Neural cell (in vitro differentiated cells): ENCODE data around the gene DENND2A. TPM values are rescaled to one million over a fixed set of nuclear protein-coding genes. Genes with fewer than 3 reads are reported as not detected.

Experiments
- H2AFZ ChIP-seq: fragments of 200-600, 300-800 bp; sonication (generic), shearing (Covaris generic); 2 replicates; pipeline ENCODE4 v1.6.0; 2014; ENCODE audit warnings: low read depth, mild to moderate bottlenecking, antibody characterized with exemption, low read length, moderate library complexity
- H3F3A ChIP-seq: fragments of 200-600 bp; shearing (Covaris generic); 2 replicates; pipeline ENCODE4 v1.6.1; 2016; ENCODE audit warnings: mild to moderate bottlenecking, moderate library complexity, mixed read lengths, antibody characterized with exemption, low read length; ENCODE audit not compliant: insufficient read depth, poor library complexity, severe bottlenecking
- H3K27ac ChIP-seq: fragments of 200-600, 300-800 bp; sonication (generic), shearing (Covaris generic); 2 replicates; pipeline ENCODE4 v1.5.1; 2014; ENCODE audit warnings: mild to moderate bottlenecking, low read length, moderate library complexity
- H3K27me3 ChIP-seq: fragments of 300-800, 200-600 bp; sonication (generic), shearing (Covaris generic); 2 replicates; pipeline ENCODE4 v1.6.0; 2014; ENCODE audit warnings: mild to moderate bottlenecking, low read depth, low read length, moderate library complexity; ENCODE audit not compliant: insufficient read depth
- H3K36me3 ChIP-seq: fragments of 300-800, 200-600 bp; sonication (generic), shearing (Covaris generic); 2 replicates; pipeline ENCODE4 v1.5.1; 2014; ENCODE audit warnings: mild to moderate bottlenecking, antibody characterized with exemption, low read length, moderate library complexity; ENCODE audit not compliant: insufficient read depth
- H3K4me2 ChIP-seq: fragments of 300-800, 200-600 bp; sonication (generic), shearing (Covaris generic); 2 replicates; pipeline ENCODE4 v1.6.0; 2014; ENCODE audit warnings: mild to moderate bottlenecking, low read length
- H3K4me3 ChIP-seq: fragments of 300-800, 200-600 bp; sonication (generic), shearing (Covaris generic); 2 replicates; pipeline ENCODE4 v1.5.1; 2014; ENCODE audit warnings: mild to moderate bottlenecking, low read length, moderate library complexity
- H3K79me2 ChIP-seq: fragments of 200-600 bp; shearing (Covaris generic); replicated peaks from 2 replicates; pipeline ENCODE4 v1.6.0; 2014; ENCODE audit warnings: mild to moderate bottlenecking, low read length, moderate library complexity; ENCODE audit not compliant: insufficient read depth
- H3K9ac ChIP-seq: fragments of 300-800, 200-600 bp; sonication (generic), shearing (Covaris generic); 2 replicates; pipeline ENCODE4 v1.6.1; 2016; ENCODE audit warnings: mild to moderate bottlenecking, low read length, mixed read lengths
- H3K9me2 ChIP-seq: fragments of 200-600 bp; shearing (Covaris generic); 2 replicates; pipeline ENCODE4 v1.6.1; 2016; ENCODE audit warnings: mild to moderate bottlenecking, low read length, mixed read lengths; ENCODE audit not compliant: insufficient read depth
- H3K9me3 ChIP-seq: fragments of 200-600, 300-800 bp; sonication (generic), shearing (Covaris generic); 2 replicates; pipeline ENCODE4 v1.6.1; 2016; ENCODE audit warnings: mild to moderate bottlenecking, mixed run types, low read length, moderate library complexity, mixed read lengths
- H4K20me1 ChIP-seq: fragments of 200-600 bp; shearing (Covaris generic); 2 replicates; pipeline ENCODE4 v1.6.1; 2016; ENCODE audit warnings: mild to moderate bottlenecking, mixed run types; ENCODE audit not compliant: insufficient read depth
- CTCF ChIP-seq: fragments of 450-650 bp; IDR thresholded peaks from 2 replicates; pipeline ENCODE4 v1.5.1; 2014; ENCODE audit warnings: antibody characterized with exemption, mild to moderate bottlenecking, moderate library complexity; ENCODE audit not compliant: poor library complexity, severe bottlenecking
- EP300 ChIP-seq: fragments of 450-650 bp; conservative IDR thresholded peaks from 2 replicates; pipeline ENCODE4 v1.6.1; 2014; ENCODE audit warnings: antibody characterized with exemption, mild to moderate bottlenecking, moderate library complexity; ENCODE audit not compliant: poor library complexity, severe bottlenecking
- EZH2 ChIP-seq: fragments of 200-600, 300-800 bp; shearing (Covaris generic), sonication (generic); IDR thresholded peaks from 2 replicates; pipeline ENCODE4 v1.6.1; 2014; ENCODE audit warnings: antibody characterized with exemption, low read length, borderline replicate concordance, mild to moderate bottlenecking; ENCODE audit not compliant: insufficient read depth, poor library complexity, severe bottlenecking
- MXI1 ChIP-seq: fragments of 450-650 bp; conservative IDR thresholded peaks from 2 replicates; pipeline ENCODE4 v1.6.1; 2014; ENCODE audit warnings: antibody characterized with exemption, mild to moderate bottlenecking; ENCODE audit not compliant: poor library complexity, severe bottlenecking
- POLR2AphosphoS5 ChIP-seq: IDR thresholded peaks from 2 replicates; pipeline ENCODE4 v1.6.1; 2012
- RAD21 ChIP-seq: fragments of 450-650 bp; conservative IDR thresholded peaks from 2 replicates; pipeline ENCODE4 v1.6.1; 2014; ENCODE audit warnings: antibody characterized with exemption, mild to moderate bottlenecking, moderate library complexity
- REST ChIP-seq: IDR thresholded peaks from 2 replicates; pipeline ENCODE4 v1.6.1; 2012; ENCODE audit warnings: borderline replicate concordance
- SMC3 ChIP-seq: fragments of 450-650 bp; conservative IDR thresholded peaks from 2 replicates; pipeline ENCODE4 v1.6.1; 2014; ENCODE audit warnings: antibody characterized with exemption, mild to moderate bottlenecking, moderate library complexity; ENCODE audit not compliant: poor library complexity
- TAF1 ChIP-seq: IDR thresholded peaks from 2 replicates; pipeline ENCODE4 v1.6.1; 2012; ENCODE audit warnings: low read depth
- polyA plus RNA-seq: library from polyadenylated mRNA; depleted of rRNA; stranded (reverse); fragments of >200 nt; gene quantifications from 2 replicates; pipeline ENCODE4 v1.2.3, GENCODE V29; 2014

Gene DENND2A
- polyA plus RNA-seq, 1 donor from 2014 or later, result 21.7 TPM

GRCh38 chr7:140585333-140585732 lies 55.3 kb downstream of the DENND2A start:
- no peaks in the 10 kb centered on the region for H3K9me2 ChIP-seq
- H3F3A ChIP-seq, result no peaks in the 10 kb centered on the region
- H4K20me1 ChIP-seq, result no peaks in the 10 kb centered on the region
- TF ChIP-seq POLR2AphosphoS5, result no peak
- no peak for TF ChIP-seq RAD21
- no peak for TF ChIP-seq EZH2
- TF ChIP-seq MXI1, result no peak
- TF ChIP-seq EP300, result no peak
- no peak for TF ChIP-seq SMC3
- no peak for TF ChIP-seq CTCF
- no peak for TF ChIP-seq TAF1
- TF ChIP-seq REST, result no peak
- no peaks in the 10 kb centered on the region for H3K27me3 ChIP-seq
- no peaks in the 10 kb centered on the region for H3K9me3 ChIP-seq
- H3K27ac ChIP-seq, result no peak overlapping the region
- no peaks in the 10 kb centered on the region for H3K36me3 ChIP-seq
- no peaks in the 10 kb centered on the region for H3K79me2 ChIP-seq
- H3K4me2 ChIP-seq, result no peak overlapping the region
- H3K9ac ChIP-seq, result no peak overlapping the region
- H2AFZ ChIP-seq, result no peak overlapping the region
- no peak overlapping the region for H3K4me3 ChIP-seq

- Histone ChIP-seq H3K4me3 (no peak overlapping the region), H3K9ac (no peak overlapping the region), H4K20me1 (no peaks in the 10 kb centered on the region), H3K36me3 (no peaks in the 10 kb centered on the region), H3K79me2 (no peaks in the 10 kb centered on the region), H3K9me3 (no peaks in the 10 kb centered on the region), H2AFZ (no peak overlapping the region), H3K9me2 (no peaks in the 10 kb centered on the region), H3K4me2 (no peak overlapping the region), H3K27me3 (no peaks in the 10 kb centered on the region), H3F3A (no peaks in the 10 kb centered on the region), H3K27ac (no peak overlapping the region)
- TF ChIP-seq RAD21 (no peak), MXI1 (no peak), EZH2 (no peak), EP300 (no peak), POLR2AphosphoS5 (no peak), SMC3 (no peak), TAF1 (no peak), REST (no peak), CTCF (no peak)
These were observed 56.3 kb downstream of the DENND2A start for GRCh38 chr7:140584195-140584851.
